ENCODE results near the gene AFF1. TPM values are rescaled to one million over a fixed set of nuclear protein-coding genes. Genes with fewer than 3 reads are reported as not detected.

AFF1 gene
- total RNA-seq, 3 donors from 2014 or later (not counting 1 experiment from before 2014, with no cell fraction given) = 87.9 to 93.4 (median 91.7) TPM

DNA sequence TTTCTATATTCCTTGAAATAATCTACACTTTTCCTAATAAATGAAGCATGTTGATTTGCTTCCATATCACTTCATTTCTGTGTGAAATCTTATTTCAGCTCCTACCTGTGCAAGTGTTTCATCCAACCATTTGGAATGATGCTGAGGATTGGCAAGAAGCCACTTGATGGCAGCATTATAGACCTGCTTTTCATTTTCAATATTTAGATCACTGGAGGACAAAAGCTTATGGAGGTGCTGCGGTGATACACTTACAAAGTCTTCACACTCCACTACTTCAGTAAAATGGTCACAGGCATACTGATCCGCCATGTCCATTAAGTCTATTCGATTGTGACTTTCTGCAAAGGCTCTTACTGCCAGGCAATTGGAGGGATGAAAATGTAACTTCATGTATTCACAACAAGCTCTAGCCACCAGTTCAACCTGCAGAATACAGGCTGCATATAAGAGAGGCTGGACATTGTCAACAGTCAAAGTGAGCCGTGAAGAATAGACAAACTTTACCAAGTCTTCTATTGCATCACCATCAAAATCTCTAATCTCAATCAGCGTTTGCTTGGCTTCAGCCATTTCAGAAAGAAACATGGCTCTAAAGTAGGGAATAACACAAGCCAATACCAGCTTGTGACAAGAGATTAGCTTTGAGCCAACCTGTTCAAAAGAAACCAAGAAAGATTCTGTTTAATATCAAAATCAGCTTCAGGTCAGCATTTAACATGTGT, 250.5 kb downstream of the AFF1 start:
- no peak for ATAC-seq
- intact Hi-C loops (cut with micrococcal nuclease) = no loop called here
- Histone ChIP-seq H3K27me3 (ENCODE audit: control insufficient read depth, insufficient read depth, low read length) (no peaks in the 10 kb centered on the region), H3K4me3 (ENCODE audit: low read length) (no peak overlapping the region), H3K36me3 (ENCODE audit: control insufficient read depth, insufficient read depth, low read length) (no peaks in the 10 kb centered on the region), H3K27ac (ENCODE audit: low read length) (no peak overlapping the region), H3K4me1 (ENCODE audit: control insufficient read depth, insufficient read depth, low read length) (no peaks in the 10 kb centered on the region), H3K9me3 (ENCODE audit: control insufficient read depth, insufficient read depth, low read length) (no peaks in the 10 kb centered on the region)
- DNase-seq = no peak
- Mint-ChIP-seq H3K27me3 (ENCODE audit: low read depth in 2 of 2) (no peaks in the 10 kb centered on the region), H3K4me3 (no peak overlapping the region), H3K9me3 (no peaks in the 10 kb centered on the region), H3K27ac (no peak overlapping the region), H3K36me3 (no peaks in the 10 kb centered on the region), H3K4me1 (peaks cover 0 to 2% of the 10 kb centered on the region in 2 donors)
- TF ChIP-seq, protein P1, sequence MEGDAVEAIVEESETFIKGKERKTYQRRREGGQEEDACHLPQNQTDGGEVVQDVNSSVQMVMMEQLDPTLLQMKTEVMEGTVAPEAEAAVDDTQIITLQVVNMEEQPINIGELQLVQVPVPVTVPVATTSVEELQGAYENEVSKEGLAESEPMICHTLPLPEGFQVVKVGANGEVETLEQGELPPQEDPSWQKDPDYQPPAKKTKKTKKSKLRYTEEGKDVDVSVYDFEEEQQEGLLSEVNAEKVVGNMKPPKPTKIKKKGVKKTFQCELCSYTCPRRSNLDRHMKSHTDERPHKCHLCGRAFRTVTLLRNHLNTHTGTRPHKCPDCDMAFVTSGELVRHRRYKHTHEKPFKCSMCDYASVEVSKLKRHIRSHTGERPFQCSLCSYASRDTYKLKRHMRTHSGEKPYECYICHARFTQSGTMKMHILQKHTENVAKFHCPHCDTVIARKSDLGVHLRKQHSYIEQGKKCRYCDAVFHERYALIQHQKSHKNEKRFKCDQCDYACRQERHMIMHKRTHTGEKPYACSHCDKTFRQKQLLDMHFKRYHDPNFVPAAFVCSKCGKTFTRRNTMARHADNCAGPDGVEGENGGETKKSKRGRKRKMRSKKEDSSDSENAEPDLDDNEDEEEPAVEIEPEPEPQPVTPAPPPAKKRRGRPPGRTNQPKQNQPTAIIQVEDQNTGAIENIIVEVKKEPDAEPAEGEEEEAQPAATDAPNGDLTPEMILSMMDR (IDR thresholded peaks at IDR 0.05) = no peak
- WGBS (ENCODE audit: insufficient coverage) = 97% methylated on average over 5 of the region's 5 CpGs

DNA sequence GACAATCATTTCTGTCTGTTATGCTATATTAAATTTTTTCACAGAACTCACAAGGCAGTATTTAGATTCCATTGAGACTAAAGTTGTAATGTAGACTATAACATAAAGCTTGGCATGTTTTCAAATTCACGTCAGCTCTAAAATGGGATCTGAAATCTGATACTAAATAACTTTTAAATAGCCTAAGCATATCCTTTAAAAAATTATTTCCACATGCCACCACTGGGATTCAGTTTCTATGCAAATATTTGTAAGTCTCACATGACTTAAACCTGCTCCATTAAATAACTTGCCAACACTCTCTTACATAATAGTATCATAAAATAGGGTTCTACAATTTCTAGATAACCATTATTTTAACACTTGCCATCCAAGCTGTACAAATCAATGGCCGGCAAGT, 253.2 kb downstream of the AFF1 start:
- Mint-ChIP-seq H3K9me3 (no peaks in the 10 kb centered on the region), H3K27ac (no peak overlapping the region), H3K36me3 (no peaks in the 10 kb centered on the region), H3K4me3 (no peak overlapping the region), H3K27me3 (ENCODE audit: low read depth in 2 of 2) (no peaks in the 10 kb centered on the region), H3K4me1 (no peaks in the 10 kb centered on the region)
- Histone ChIP-seq H3K27ac (ENCODE audit: low read length) (no peak overlapping the region), H3K27me3 (ENCODE audit: control insufficient read depth, insufficient read depth, low read length) (no peaks in the 10 kb centered on the region), H3K4me1 (ENCODE audit: control insufficient read depth, insufficient read depth, low read length) (no peaks in the 10 kb centered on the region), H3K4me3 (ENCODE audit: low read length) (no peak overlapping the region), H3K36me3 (ENCODE audit: control insufficient read depth, insufficient read depth, low read length) (no peaks in the 10 kb centered on the region), H3K9me3 (ENCODE audit: control insufficient read depth, insufficient read depth, low read length) (no peaks in the 10 kb centered on the region)
- ATAC-seq (no peak), DNase-seq (no peak)
- TF ChIP-seq, protein P1 (IDR thresholded peaks at IDR 0.05) = no peak
- intact Hi-C loops (cut with micrococcal nuclease) = no loop called here
- WGBS (ENCODE audit: insufficient coverage) = 90% methylated on average over 2 of the region's 2 CpGs

DNA sequence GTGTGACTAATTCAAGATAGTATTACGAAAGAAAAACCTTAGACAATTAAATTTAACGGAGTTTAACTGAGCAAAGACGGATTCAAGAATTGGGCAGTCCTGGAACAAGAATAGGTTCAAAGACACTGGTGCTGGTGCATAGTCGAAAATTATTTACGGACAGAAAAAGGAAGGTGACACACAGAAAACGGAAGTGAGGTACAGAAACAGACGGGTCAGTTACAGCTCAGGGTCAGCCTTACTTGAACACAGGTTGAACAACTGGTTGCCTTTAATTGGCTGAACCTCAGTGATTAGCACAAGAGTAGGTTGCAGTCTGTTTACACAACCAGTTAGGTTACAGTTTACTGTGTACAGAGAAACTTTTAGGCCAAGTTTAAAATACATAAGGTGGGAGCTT, 254.1 kb downstream of the AFF1 start:
- Mint-ChIP-seq H3K4me3 (no peak overlapping the region), H3K36me3 (no peaks in the 10 kb centered on the region), H3K9me3 (no peaks in the 10 kb centered on the region), H3K27me3 (ENCODE audit: low read depth in 2 of 2) (no peaks in the 10 kb centered on the region), H3K27ac (no peak overlapping the region), H3K4me1 (no peaks in the 10 kb centered on the region)
- intact Hi-C loops (cut with micrococcal nuclease) = no loop called here
- H3K4me3 ChIP-seq (ENCODE audit: low read length) = no peak overlapping the region
- H3K4me1 ChIP-seq (ENCODE audit: control insufficient read depth, insufficient read depth, low read length) = no peaks in the 10 kb centered on the region
- H3K27me3 ChIP-seq (ENCODE audit: control insufficient read depth, insufficient read depth, low read length) = no peaks in the 10 kb centered on the region
- H3K36me3 ChIP-seq (ENCODE audit: control insufficient read depth, insufficient read depth, low read length) = no peaks in the 10 kb centered on the region
- DNase-seq (no peak), ATAC-seq (no peak)
- TF ChIP-seq, protein P1 (IDR thresholded peaks at IDR 0.05) = no peak
- H3K9me3 ChIP-seq (ENCODE audit: control insufficient read depth, insufficient read depth, low read length) = no peaks in the 10 kb centered on the region
- H3K27ac ChIP-seq (ENCODE audit: low read length) = no peak overlapping the region
- 97% methylated on average over 7 of the region's 7 CpGs for WGBS (ENCODE audit: insufficient coverage)

Other genes with a start within 250 kb of the AFF1 start
- not detected for gene SLC10A6, start 85.6 kb upstream of the AFF1 start, total RNA-seq
- gene C4orf36, start 42.6 kb upstream of the AFF1 start, total RNA-seq = not detected

All from natural killer cell (primary cell).